GM12878 (cell line): ENCODE data around the gene NUDT16L1.

Experiments
- BRCA1 ChIP-seq: IDR thresholded peaks from 2 replicates; pipeline ENCODE4 v1.6.1; 2011; ENCODE audit warnings: low read depth, low read length, improper control_type of control experiment
- CTCF ChIP-seq, 3 experiments: IDR thresholded peaks in 2 of 3; conservative IDR thresholded peaks in 1 of 3; 2 replicates each; pipeline ENCODE4 v1.5.1; 2011; ENCODE audit warnings: low read depth in 3 of 3, low read length in 3 of 3, mild to moderate bottlenecking in 3 of 3, control low read depth in 2 of 3, moderate library complexity in 2 of 3, inconsistent platforms in 1 of 3, mixed read lengths in 1 of 3; ENCODE audit not compliant: control insufficient read depth in 2 of 3, insufficient read depth in 1 of 3; ENCODE audit errors: extremely low read depth in 1 of 3
- EGR1 ChIP-seq, 2 experiments: IDR thresholded peaks; 1 replicate in 1 of 2; 2 replicates in 1 of 2; pipeline ENCODE4 v1.6.1; 2011 to 2012; ENCODE audit warnings: low read depth in 2 of 2, low read length in 2 of 2, borderline replicate concordance in 1 of 2, mild to moderate bottlenecking in 1 of 2, moderate library complexity in 1 of 2
- POLR2AphosphoS5 ChIP-seq: IDR thresholded peaks from 2 replicates; pipeline ENCODE4 v1.6.1; 2011; ENCODE audit warnings: mild to moderate bottlenecking, low read length, inconsistent platforms

GRCh38 chr16:4744555-4745273, 51.4 kb downstream of the NUDT16L1 start:
- TF ChIP-seq CTCF (IDR thresholded peaks at IDR 0.05 in 2 of 3, conservative IDR thresholded peaks at IDR 0.05 in 1 of 3; ENCODE audit: control insufficient read depth in 2 of 3, extremely low read depth in 1 of 3, insufficient read depth in 1 of 3, low read depth in 3 of 3, low read length in 3 of 3) (no peak), BRCA1 (no peak), POLR2AphosphoS5 (no peak), EGR1 (IDR thresholded peaks at IDR 0.05; ENCODE audit: borderline replicate concordance in 1 of 2, low read depth in 2 of 2, low read length in 2 of 2) (no peak)
